HG03103 (cell line): Measurements from ENCODE around the gene SLC44A3.
A peak's percentile ranks its signal among the peaks of the same experiment; 100 is the strongest.

Source experiments
- ATAC-seq: cut with Tn5 transposase; IDR thresholded peaks from one replicate; pipeline ENCODE4 v1.9.1; 2021; ENCODE audit warnings: low read depth; ENCODE audit not compliant: unreplicated experiment

The SLC44A3 gene

DNA sequence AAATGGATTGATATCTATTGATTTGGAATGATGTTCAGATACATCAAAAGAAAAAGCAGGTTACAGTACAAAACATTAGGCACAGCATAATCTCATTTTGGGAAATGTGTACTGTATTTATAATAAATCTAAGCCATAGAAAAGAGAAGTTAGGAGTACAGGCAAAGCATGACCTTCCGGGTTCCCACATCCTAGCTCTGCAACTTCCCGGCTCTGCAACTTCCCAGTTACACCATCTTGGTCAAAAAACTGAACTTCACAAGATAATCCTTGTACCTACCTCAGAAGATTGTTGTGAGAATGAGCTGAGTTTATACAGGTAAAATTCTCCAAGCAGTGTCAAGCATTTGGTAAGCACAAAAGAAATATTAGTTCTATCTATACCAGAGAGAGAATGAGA lies 21.7 kb upstream of the SLC44A3 start:
- no peak for ATAC-seq

GRCh38 chr1:94799206-94799605 lies 21.0 kb upstream of the SLC44A3 start:
- no peak for ATAC-seq

- ATAC-seq = peak; percentile 70
Measured at GRCh38 chr1:94801919-94802546, 18.1 kb upstream of the SLC44A3 start.

- ATAC-seq = no peak
Measured at GRCh38 chr1:94803106-94803505, 17.1 kb upstream of the SLC44A3 start.

DNA sequence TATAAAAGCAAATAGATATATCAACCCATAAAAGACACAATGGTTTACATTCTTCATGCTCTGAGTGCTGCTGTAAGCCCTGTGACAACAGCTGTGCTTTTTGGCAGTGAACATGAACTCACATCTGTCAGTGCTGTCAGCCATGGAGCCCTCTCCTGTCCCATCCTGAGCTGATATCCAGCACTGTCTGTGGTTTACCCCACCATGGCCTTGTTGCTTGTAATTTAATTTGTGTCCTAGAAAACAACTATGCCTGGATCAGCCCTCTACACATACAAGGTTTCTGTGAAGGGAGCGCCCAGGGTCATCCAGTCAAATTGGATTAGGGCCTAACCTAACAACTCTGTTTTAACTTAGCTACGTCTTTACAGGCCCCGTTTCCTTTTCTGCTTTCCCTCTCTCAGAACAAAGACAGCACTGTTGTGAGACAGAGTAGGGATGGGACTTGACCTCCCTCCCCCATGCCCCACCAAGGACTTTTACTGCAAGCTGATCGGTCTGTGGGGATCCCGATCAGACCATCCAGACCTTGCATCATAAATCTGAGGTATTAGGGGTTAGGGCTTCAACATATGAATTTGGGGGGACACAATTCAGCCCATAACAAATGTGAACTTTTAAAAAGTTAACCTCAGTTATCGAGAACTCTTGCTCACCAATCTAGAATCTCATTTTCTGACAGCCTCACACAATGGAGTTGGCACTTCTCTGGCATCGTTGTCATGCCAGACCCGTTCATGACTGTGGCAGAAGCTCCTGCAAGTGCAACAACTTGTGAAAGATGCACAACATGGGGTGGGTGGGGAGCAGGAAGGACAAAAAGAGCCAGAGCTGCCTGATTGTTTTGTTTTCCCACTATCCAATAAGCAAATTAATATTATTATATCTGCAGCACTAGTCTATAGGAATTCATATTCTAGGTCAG lies 16.4 kb upstream of the SLC44A3 start:
- ATAC-seq = no peak

DNA sequence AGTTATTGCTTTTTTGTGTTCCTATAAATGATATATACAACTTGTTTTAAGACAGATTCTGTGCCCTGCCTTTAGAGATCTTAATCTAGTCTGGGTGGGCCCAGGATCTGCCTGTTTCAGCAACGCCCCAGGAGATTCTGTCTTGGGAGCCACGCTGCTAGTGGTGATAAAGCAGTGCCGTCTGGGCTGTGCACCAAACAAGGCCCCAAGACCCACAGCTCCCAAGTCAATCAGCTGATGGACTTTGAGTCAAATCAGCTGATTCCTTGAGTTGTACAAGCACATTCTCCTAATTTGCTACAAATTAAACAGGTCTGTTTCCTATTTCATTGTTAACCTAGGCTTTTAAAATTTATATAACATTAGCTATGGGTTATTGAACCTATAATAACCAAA lies 15.7 kb upstream of the SLC44A3 start:
- no peak for ATAC-seq

GRCh38 chr1:94805912-94806311 lies 14.2 kb upstream of the SLC44A3 start:
- ATAC-seq = no peak

DNA sequence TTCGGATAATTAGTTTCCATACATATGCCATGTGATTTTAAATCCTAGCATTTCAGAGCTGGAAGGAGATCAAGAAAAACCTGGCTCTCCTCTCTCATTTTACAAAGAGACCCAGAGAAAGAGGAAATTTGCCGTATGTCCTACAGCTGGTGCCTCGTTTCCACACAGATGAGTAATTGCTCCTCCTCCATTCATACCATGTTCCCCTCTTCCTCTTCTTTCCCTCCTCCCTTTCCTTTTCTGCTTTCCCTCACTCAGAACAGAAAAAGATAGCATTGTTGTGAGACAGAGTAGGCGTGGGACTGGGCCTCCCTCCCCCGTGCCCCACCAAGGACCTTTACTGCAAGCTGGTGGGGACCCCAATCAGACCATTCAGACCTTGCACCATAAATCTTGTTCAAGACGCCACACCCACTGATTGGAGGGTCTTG lies 13.7 kb upstream of the SLC44A3 start:
- no peak for ATAC-seq

DNA sequence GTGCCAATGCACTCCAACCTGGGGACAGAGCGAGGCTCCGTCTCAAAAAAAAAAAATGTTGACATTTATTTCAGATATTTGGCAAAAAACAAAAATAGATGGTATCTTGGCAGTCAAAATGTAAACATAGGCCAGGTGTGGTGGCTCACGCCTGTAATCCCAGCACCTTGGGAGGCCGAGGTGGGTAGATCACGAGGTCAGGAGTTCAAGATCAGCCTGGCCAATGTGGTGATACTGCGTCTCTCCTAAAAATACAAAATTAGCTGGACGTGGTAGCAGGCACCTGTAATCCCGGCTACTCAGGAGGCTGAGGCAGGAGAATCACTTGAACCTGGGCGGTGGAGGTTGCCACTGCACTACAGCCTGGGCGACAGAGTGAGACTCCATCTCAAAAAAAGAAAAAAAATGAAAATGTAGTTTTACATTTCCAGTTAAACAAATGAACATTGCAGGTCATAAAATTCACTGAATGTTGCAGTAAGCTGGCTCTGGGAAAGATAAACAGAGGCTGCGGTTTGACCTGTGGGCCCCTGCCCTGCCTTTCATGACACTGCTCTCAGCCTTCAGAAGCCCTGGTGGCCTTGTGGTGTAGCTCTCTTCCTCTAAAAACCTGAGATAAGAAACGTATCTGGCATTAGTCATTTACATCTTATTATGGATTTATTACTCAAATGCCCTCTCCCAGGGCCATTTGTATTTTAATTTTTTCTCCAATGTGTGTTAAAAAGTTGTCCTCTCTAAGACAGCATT lies 12.2 kb upstream of the SLC44A3 start:
- no peak for ATAC-seq

- ATAC-seq = no peak
Measured at GRCh38 chr1:94808669-94809068, 11.5 kb upstream of the SLC44A3 start.

DNA sequence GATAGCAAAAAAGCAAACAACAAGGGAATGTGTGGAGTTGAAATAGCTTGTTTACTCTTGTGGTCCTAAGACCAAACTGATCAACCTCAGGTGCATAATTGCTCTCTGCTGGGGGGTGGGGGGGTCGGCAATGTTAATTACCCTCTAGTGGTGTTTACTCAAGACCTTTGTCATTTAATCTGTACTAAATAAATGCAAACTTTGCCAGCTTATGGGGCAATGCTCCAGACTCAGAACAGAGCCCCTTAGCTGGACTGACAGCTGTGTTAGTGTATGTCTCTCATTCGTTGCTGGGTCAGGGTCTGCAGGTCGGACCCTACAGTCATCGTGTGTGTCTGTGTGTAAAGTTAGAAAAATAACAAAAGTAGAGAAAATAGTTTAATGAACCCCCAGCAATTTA lies 7.2 kb upstream of the SLC44A3 start:
- ATAC-seq = no peak

DNA sequence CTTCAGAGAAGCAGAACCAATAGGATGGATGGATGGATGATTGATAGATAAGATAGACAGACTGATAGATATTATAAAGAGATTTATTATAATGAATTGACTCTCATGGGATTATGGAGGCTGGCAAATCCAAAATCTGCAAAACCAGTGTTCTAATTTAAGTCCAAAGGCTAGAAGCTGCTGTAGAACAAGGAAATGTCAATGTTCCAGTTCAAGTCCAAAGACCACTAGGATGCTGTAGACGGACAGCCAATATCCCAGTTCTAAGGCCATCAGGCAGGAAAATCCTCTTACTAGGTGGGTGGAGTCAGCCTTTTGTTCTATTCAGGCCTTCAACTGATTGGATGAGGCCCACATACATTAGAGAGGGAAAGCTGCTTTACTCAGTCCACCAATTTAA lies 4.1 kb upstream of the SLC44A3 start:
- no peak for ATAC-seq

DNA sequence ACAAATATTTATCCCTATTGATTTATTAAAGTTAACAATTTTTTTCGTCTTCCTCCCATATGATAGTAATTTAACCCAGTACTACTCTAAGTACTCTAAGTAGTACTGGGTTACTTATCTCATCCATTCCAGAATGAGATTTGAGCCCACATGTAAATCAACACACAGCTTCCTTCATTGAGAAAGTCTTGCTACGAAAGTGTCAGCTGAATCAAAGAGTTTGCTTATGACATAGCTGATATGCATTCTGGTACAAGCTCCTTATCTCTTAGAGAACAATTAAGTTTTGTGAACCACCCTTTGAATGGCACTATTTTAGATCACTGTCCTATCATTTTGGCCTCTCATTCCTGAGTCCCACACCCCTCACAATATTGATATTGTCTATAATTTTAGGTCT lies 2.4 kb upstream of the SLC44A3 start:
- no peak for ATAC-seq

DNA sequence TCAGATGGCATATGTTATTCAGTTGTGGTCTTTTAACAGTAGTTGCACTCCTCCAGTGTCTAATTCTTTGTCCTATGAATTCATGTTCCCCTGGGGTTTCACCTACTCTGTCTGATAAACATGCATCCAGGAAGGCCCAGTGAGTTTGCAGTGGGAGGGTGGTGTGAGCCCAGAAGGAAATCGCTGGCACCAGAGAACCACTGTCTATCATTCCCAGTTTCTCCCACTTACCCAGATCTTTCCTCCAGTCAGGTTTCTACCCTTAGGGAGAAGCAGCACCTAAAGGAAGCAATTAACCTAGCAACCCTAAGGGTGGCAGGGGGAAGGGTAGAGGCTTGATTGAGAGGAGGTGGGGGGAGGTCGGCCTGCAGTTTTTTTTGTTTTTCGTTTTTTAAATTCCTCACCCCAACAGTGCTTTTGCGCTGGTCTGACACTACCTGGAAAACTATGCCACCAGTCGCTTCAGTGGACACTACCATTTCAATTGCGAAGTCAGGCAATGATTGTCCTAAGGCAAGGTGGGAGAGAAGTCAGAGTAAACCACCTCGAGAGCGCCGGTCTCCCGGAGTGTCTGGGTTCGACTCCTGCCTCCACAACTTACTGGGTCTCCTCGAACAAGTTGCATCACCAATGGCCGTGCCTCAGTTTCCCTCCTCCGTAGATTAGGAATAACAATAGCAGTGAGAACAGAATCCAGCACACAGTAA lies 766 bp upstream of the SLC44A3 start:
- no peak for ATAC-seq

DNA sequence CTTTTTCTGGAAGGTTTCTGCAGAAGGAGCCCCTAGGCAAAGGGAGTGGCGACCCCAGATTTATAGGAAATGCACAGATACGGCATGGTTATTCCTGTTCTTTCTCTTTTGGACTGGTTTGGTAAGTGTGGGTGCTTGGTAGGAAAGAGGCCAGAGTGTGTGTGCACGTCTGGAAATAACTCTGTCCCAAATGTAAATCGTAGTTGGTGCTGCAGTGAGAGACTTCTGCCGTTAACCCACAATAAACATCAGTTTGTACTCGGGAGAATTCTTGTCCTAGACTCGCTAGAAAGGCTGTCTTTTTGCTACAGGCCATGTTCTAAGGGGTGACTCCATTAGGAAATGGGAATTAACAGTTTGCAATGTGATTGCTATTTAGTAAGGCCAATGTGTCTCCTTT lies 779 bp downstream of the SLC44A3 start:
- no peak for ATAC-seq

- no peak for ATAC-seq
Measured at GRCh38 chr1:94821636-94822305, 1.6 kb downstream of the SLC44A3 start.

GRCh38 chr1:94823116-94823515 lies 3.0 kb downstream of the SLC44A3 start:
- ATAC-seq = no peak

- no peak for ATAC-seq
Measured at GRCh38 chr1:94825936-94826335, 5.8 kb downstream of the SLC44A3 start.

DNA sequence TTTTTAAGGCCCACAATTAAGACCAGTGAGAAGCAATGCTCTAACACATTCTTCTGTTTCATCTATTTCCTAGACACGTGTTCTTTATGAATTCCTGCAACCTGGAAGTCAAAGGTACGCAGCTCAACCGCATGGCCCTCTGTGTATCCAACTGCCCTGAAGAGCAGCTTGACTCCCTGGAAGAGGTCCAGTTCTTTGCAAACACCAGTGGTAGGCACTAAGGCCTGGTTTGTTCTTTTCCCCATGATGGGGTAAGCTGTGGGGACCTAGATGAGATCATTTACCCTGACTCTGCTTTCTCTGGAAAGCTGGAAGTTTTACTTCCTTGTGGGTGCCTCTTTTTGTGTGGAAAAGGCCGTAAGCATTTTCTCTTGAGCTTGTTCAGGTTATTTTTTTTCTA lies 7.3 kb downstream of the SLC44A3 start:
- ATAC-seq = no peak

DNA sequence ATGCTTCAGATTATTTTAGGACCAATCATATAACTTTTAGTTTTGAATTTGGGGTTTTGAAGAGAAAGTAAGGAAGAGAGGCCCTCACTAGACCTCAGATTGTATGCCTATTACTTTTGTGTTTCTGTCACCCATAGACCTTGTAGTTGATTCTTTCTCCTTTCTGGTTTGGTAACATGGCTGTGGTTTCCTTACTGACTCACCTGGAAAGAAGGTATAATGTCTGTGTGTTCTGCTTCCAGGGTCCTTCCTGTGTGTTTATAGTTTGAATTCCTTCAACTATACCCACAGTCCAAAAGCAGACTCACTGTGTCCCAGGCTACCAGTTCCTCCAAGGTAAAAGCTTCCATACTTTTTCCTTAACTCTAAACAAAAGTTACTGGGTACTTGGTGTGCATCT lies 8.1 kb downstream of the SLC44A3 start:
- no peak for ATAC-seq
